ENCODE results near the gene PLA2G4A. TPM values are rescaled to one million over a fixed set of nuclear protein-coding genes. Genes with fewer than 3 reads are reported as not detected.

The PLA2G4A gene
- total RNA-seq, 4 donors from 2014 or later, result 8.7 to 32.7 (median 19.5) TPM

- DNase-seq, result no peak
- no peaks in the 10 kb centered on the region for H3K4me1 ChIP-seq
- no peaks in the 10 kb centered on the region for H3K27me3 ChIP-seq
- intact Hi-C loops (cut with DNase I; ENCODE audit: low total_unique reads), result no loop called here
- H3K36me3 ChIP-seq, result no peaks in the 10 kb centered on the region
- H3K9me3 ChIP-seq, result no peaks in the 10 kb centered on the region
- H3K27ac ChIP-seq, result no peak overlapping the region
- H3K4me3 ChIP-seq, result no peak overlapping the region
- TF ChIP-seq POLR2A (IDR thresholded peaks at IDR 0.05) (no peak), CTCF (IDR thresholded peaks at IDR 0.05) (no peak)
These were observed 25.4 kb downstream of the PLA2G4A start for GRCh38 chr1:186854102-186854501.

- DNase-seq, result no peak
- H3K4me1 ChIP-seq, result no peaks in the 10 kb centered on the region
- TF ChIP-seq POLR2A (IDR thresholded peaks at IDR 0.05) (no peak), CTCF (IDR thresholded peaks at IDR 0.05) (no peak)
- intact Hi-C loops (cut with DNase I; ENCODE audit: low total_unique reads), result no loop called here
- H3K4me3 ChIP-seq, result no peak overlapping the region
- H3K36me3 ChIP-seq, result no peaks in the 10 kb centered on the region
- no peaks in the 10 kb centered on the region for H3K27me3 ChIP-seq
- no peaks in the 10 kb centered on the region for H3K9me3 ChIP-seq
- H3K27ac ChIP-seq, result no peak overlapping the region
These were observed 30.2 kb downstream of the PLA2G4A start for GRCh38 chr1:186858923-186859322.

GRCh38 chr1:186859995-186860394 lies 31.2 kb downstream of the PLA2G4A start:
- Histone ChIP-seq H3K4me1 (no peaks in the 10 kb centered on the region), H3K9me3 (no peaks in the 10 kb centered on the region), H3K36me3 (no peaks in the 10 kb centered on the region), H3K27me3 (no peaks in the 10 kb centered on the region), H3K27ac (no peak overlapping the region), H3K4me3 (no peak overlapping the region)
- TF ChIP-seq POLR2A (IDR thresholded peaks at IDR 0.05), result no peak
- no peak for TF ChIP-seq CTCF (IDR thresholded peaks at IDR 0.05)
- intact Hi-C loops (cut with DNase I; ENCODE audit: low total_unique reads), result no loop called here
- no peak for DNase-seq

GRCh38 chr1:186864296-186864695 lies 35.5 kb downstream of the PLA2G4A start:
- Histone ChIP-seq H3K9me3 (no peaks in the 10 kb centered on the region), H3K27me3 (no peaks in the 10 kb centered on the region), H3K4me1 (no peaks in the 10 kb centered on the region), H3K27ac (no peak overlapping the region), H3K36me3 (no peaks in the 10 kb centered on the region), H3K4me3 (no peak overlapping the region)
- no peak for DNase-seq
- no peak for TF ChIP-seq POLR2A (IDR thresholded peaks at IDR 0.05)
- no peak for TF ChIP-seq CTCF (IDR thresholded peaks at IDR 0.05)
- intact Hi-C loops (cut with DNase I; ENCODE audit: low total_unique reads), result no loop called here

- no peaks in the 10 kb centered on the region for H3K9me3 ChIP-seq
- DNase-seq, result no peak
- H3K27ac ChIP-seq, result no peak overlapping the region
- H3K27me3 ChIP-seq, result no peaks in the 10 kb centered on the region
- no peaks in the 10 kb centered on the region for H3K36me3 ChIP-seq
- no peak for TF ChIP-seq CTCF (IDR thresholded peaks at IDR 0.05)
- no peak for TF ChIP-seq POLR2A (IDR thresholded peaks at IDR 0.05)
- H3K4me1 ChIP-seq, result no peaks in the 10 kb centered on the region
- intact Hi-C loops (cut with DNase I; ENCODE audit: low total_unique reads), result no loop called here
- H3K4me3 ChIP-seq, result no peak overlapping the region
These were observed 36.5 kb downstream of the PLA2G4A start for GRCh38 chr1:186865253-186865652.
